Measurements from ENCODE around the gene HLA-A.

- TF ChIP-seq FOXA1 (IDR thresholded peaks at IDR 0.05) (no peak), LEF1 (IDR thresholded peaks at IDR 0.05; ENCODE audit: borderline replicate concordance) (no peak), SP1 (IDR thresholded peaks at IDR 0.05) (no peak), NFRKB (IDR thresholded peaks at IDR 0.05) (no peak), ELF4 (IDR thresholded peaks at IDR 0.05) (no peak)
These were observed 33.2 kb downstream of the HLA-A start for GRCh38 chr6:29975561-29975907.
